Measurements from ENCODE around the gene P2RY2.

Gene P2RY2

GRCh38 chr11:73285721-73286120, 67.6 kb downstream of the P2RY2 start:
- DNase-seq (ENCODE audit: low spot score) = no peak

Measured in pons (tissue), 1 donor.